Left ventricle myocardium inferior (tissue), 1 donor: ENCODE results near the gene ASIC2. TPM values are rescaled to one million over a fixed set of nuclear protein-coding genes. Genes with fewer than 3 reads are reported as not detected.
A peak's percentile ranks its signal among the peaks of the same experiment; 100 is the strongest.

ENCODE experiments used
- DNase-seq: peaks from one replicate; pipeline ENCODE4 v3.0.0-alpha.2; 2020
- H3K27ac ChIP-seq: fragments of 200-600 bp; replicated peaks from 2 replicates; pipeline ENCODE4 v1.8.0; 2021
- H3K27me3 ChIP-seq: fragments of 200-600 bp; 2 replicates; pipeline ENCODE4 v1.8.0; 2021; ENCODE audit warnings: low read depth
- H3K36me3 ChIP-seq: fragments of 200-600 bp; 2 replicates; pipeline ENCODE4 v1.8.0; 2021
- H3K4me1 ChIP-seq: fragments of 200-600 bp; 2 replicates; pipeline ENCODE4 v1.8.0; 2021
- H3K4me3 ChIP-seq: fragments of 200-600 bp; 2 replicates; pipeline ENCODE4 v1.8.0; 2021; ENCODE audit warnings: mild to moderate bottlenecking, moderate library complexity
- H3K9me3 ChIP-seq: fragments of 200-600 bp; replicated peaks from 2 replicates; pipeline ENCODE4 v1.8.0; 2021
- intact Hi-C: fragments of 100-400 bp; cut with micrococcal nuclease; formaldehyde crosslinking; loops from one replicate; pipeline ENCODE4 v1.11.0; 2022
- total RNA-seq: library from RNA; stranded (reverse); fragmentation: NEBNext Ultra II Directional; extraction: Animal tissue kit (Norgen Biotek cat#: 25700); gene quantifications from one replicate; pipeline ENCODE4 v1.2.1, GENCODE V29; 2021
- TF ChIP-seq, protein P1 (sequence below): fragments of 200-600 bp; IDR thresholded peaks from 2 replicates; pipeline ENCODE4 v1.8.0; 2021; ENCODE audit warnings: antibody characterized with exemption, mild to moderate bottlenecking, borderline replicate concordance
- donor health status: DM: no; HTN: yes; CAD: no; lungs with severe emphysema.

Gene ASIC2
- total RNA-seq, 1 donor from 2014 or later = not detected

GRCh38 chr17:33242375-33243124, 50.5 kb downstream of the ASIC2 start:
- H3K4me1 ChIP-seq = no peaks in the 10 kb centered on the region
- no peak overlapping the region for H3K27ac ChIP-seq
- H3K9me3 ChIP-seq = no peaks in the 10 kb centered on the region
- TF ChIP-seq, protein P1, sequence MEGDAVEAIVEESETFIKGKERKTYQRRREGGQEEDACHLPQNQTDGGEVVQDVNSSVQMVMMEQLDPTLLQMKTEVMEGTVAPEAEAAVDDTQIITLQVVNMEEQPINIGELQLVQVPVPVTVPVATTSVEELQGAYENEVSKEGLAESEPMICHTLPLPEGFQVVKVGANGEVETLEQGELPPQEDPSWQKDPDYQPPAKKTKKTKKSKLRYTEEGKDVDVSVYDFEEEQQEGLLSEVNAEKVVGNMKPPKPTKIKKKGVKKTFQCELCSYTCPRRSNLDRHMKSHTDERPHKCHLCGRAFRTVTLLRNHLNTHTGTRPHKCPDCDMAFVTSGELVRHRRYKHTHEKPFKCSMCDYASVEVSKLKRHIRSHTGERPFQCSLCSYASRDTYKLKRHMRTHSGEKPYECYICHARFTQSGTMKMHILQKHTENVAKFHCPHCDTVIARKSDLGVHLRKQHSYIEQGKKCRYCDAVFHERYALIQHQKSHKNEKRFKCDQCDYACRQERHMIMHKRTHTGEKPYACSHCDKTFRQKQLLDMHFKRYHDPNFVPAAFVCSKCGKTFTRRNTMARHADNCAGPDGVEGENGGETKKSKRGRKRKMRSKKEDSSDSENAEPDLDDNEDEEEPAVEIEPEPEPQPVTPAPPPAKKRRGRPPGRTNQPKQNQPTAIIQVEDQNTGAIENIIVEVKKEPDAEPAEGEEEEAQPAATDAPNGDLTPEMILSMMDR = no peak
- H3K27me3 ChIP-seq = peaks cover 84% of the 10 kb centered on the region
- no peak overlapping the region for H3K4me3 ChIP-seq
- intact Hi-C loops = no loop called here
- no peak for DNase-seq
- no peaks in the 10 kb centered on the region for H3K36me3 ChIP-seq

- TF ChIP-seq, protein P1 = no peak
- Histone ChIP-seq H3K9me3 (no peaks in the 10 kb centered on the region), H3K4me1 (no peaks in the 10 kb centered on the region), H3K36me3 (no peaks in the 10 kb centered on the region), H3K27ac (no peak overlapping the region), H3K4me3 (no peak overlapping the region), H3K27me3 (peaks cover 82% of the 10 kb centered on the region)
- intact Hi-C loops = no loop called here
- no peak for DNase-seq
Measured at GRCh38 chr17:33241390-33241789, 51.7 kb downstream of the ASIC2 start.

DNA sequence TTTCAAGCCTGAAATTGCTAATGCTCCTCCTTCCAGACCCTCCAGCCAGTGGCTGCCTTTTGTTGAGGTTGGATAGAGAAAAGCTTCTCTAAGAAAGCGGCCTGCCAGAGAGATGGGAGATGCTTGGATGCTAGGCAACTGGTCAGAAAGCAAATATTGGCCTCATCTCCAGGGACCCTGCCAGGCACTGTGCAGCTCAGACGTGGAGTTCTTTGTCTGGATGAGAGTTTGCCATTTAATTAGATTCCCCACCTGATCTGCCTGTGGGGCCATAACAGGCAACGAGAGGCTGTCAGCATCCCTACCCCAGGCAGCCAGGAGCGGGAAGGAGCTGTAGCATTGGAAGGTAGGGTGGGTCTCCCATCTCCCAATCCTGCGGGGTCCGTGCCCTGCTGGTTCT, 52.7 kb downstream of the ASIC2 start:
- peaks cover 4% of the 10 kb centered on the region for H3K4me1 ChIP-seq
- no peak overlapping the region for H3K27ac ChIP-seq
- no peak overlapping the region for H3K4me3 ChIP-seq
- no peaks in the 10 kb centered on the region for H3K9me3 ChIP-seq
- TF ChIP-seq, protein P1 = no peak
- DNase-seq = no peak
- peaks cover 75% of the 10 kb centered on the region for H3K27me3 ChIP-seq
- intact Hi-C loops = no loop called here
- no peaks in the 10 kb centered on the region for H3K36me3 ChIP-seq

- no peak for DNase-seq
- Histone ChIP-seq H3K4me3 (no peak overlapping the region), H3K27ac (no peak overlapping the region), H3K9me3 (no peaks in the 10 kb centered on the region), H3K27me3 (peaks cover 68% of the 10 kb centered on the region), H3K36me3 (no peaks in the 10 kb centered on the region), H3K4me1 (peaks cover 11% of the 10 kb centered on the region)
- intact Hi-C loops = no loop called here
- TF ChIP-seq, protein P1 = no peak
Measured at GRCh38 chr17:33239702-33240101, 53.4 kb downstream of the ASIC2 start.

DNA sequence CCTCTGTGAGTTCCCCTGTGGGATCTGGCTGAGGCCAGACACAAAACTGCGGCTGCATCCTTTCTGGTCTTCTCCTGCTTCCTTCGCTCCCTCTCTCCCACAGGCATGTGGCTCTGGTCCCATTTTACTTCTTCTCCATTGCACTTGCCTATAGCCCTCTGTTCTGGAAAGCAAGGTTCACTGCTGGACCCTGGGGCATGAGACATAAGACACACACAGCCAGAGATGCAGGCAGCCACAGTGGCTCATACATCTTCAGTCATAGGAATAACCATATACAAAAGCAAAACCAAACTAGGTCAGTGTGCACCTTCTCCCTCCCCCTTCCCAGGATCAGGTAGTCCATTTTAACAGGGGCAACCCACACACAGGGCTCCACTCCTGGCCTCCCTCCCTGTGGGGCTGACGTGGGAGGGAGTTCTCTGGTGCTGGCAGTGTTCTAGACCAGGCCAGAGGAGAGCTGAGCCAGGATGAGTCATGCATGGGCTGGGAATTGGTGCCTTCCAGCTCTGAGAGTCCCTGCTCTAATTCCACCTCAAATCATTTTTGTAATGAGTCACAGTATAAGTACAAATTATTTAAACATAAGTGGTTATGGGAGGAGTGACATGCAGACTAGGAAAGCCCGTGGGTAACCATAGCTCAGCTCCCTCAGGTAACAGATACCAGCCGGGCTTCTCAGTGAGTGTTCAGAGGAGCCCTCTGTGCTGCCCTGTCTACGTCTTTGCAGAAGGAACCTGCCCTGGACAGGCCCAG, 58.0 kb downstream of the ASIC2 start:
- Histone ChIP-seq H3K4me3 (no peak overlapping the region), H3K4me1 (peaks cover 22% of the 10 kb centered on the region), H3K27me3 (peaks cover 30% of the 10 kb centered on the region), H3K9me3 (no peaks in the 10 kb centered on the region), H3K36me3 (no peaks in the 10 kb centered on the region), H3K27ac (no peak overlapping the region)
- DNase-seq = peak; percentile 54
- intact Hi-C loops = no loop called here
- TF ChIP-seq, protein P1 = no peak
